A673 (cell line): Measurements from ENCODE around the gene VAV2. TPM values are rescaled to one million over a fixed set of nuclear protein-coding genes. Genes with fewer than 3 reads are reported as not detected.

Experiments
- BruUV-seq: library from RNA; stranded (reverse); fragments of 400-500 nt; replicated peaks from 2 replicates; lab custom pipeline; 2021; lab: Mats Ljungman, UMichigan
- CTCF ChIA-PET: fragments of 300-600 bp; sonication (Branson Sonifier 250); formaldehyde crosslinking; loops from one replicate; lab custom pipeline; 2022; ENCODE audit warnings: antibody characterized with exemption; lab: Charles Lee
- POLR2A ChIA-PET: fragments of 300-600 bp; sonication (Branson Sonifier 250); formaldehyde crosslinking; loops from one replicate; lab custom pipeline; 2022; ENCODE audit warnings: antibody characterized with exemption; ENCODE audit not compliant: low non-redundant PET; lab: Charles Lee
- DNase-seq: peaks from one replicate; pipeline ENCODE4 v3.0.0-alpha.2; 2015; ENCODE audit warnings: low spot score
- H3K27ac ChIP-seq: fragments of 200-600 bp; sonication (generic); 2 replicates; pipeline ENCODE4 v1.5.1; 2016; ENCODE audit warnings: mixed run types, low read depth, mild to moderate bottlenecking, mixed read lengths, antibody characterized with exemption, low read length; ENCODE audit not compliant: poor library complexity, severe bottlenecking
- H3K27me3 ChIP-seq: fragments of 200-600 bp; sonication (generic); replicated peaks from 2 replicates; pipeline ENCODE4 v1.6.1; 2017; ENCODE audit warnings: mixed run types, low read depth, mild to moderate bottlenecking, mixed read lengths, antibody characterized with exemption, low read length; ENCODE audit not compliant: insufficient read depth, poor library complexity
- H3K36me3 ChIP-seq: fragments of 200-600 bp; sonication (generic); 2 replicates; pipeline ENCODE4 v1.6.1; 2016; ENCODE audit warnings: mixed run types, mild to moderate bottlenecking, mixed read lengths, antibody characterized with exemption, low read length; ENCODE audit not compliant: insufficient read depth, poor library complexity, severe bottlenecking
- H3K4me1 ChIP-seq: fragments of 200-600 bp; sonication (generic); 2 replicates; pipeline ENCODE4 v1.6.1; 2017; ENCODE audit warnings: mixed run types, mild to moderate bottlenecking, mixed read lengths, antibody characterized with exemption, low read length; ENCODE audit not compliant: insufficient read depth, poor library complexity, severe bottlenecking
- H3K4me3 ChIP-seq: fragments of 200-600 bp; sonication (generic); 2 replicates; pipeline ENCODE4 v1.5.1; 2016; ENCODE audit warnings: low read depth, mixed run types, mild to moderate bottlenecking, mixed read lengths, low read length; ENCODE audit not compliant: poor library complexity, severe bottlenecking
- H3K9me3 ChIP-seq: fragments of 200-600 bp; sonication (generic); 2 replicates; pipeline ENCODE4 v1.6.1; 2016; ENCODE audit warnings: mixed run types, low read depth, mild to moderate bottlenecking, mixed read lengths, antibody characterized with exemption, low read length; ENCODE audit not compliant: poor library complexity, severe bottlenecking
- EZH2 ChIP-seq: fragments of 200-600 bp; sonication (generic); IDR thresholded peaks from 2 replicates; pipeline ENCODE4 v1.6.1; 2017; ENCODE audit warnings: borderline replicate concordance, low read depth, mild to moderate bottlenecking, mixed read lengths, antibody characterized with exemption, low read length; ENCODE audit not compliant: poor library complexity, severe bottlenecking
- intact Hi-C: fragments of 100-400 bp; cut with micrococcal nuclease; formaldehyde crosslinking; loops from one replicate; pipeline ENCODE4 v1.10.0; 2022; ENCODE audit not compliant: unreplicated experiment
- total RNA-seq: library from RNA; stranded (reverse); gene quantifications from 2 replicates; pipeline ENCODE4 v1.2.3, GENCODE V29; 2021
- TF ChIP-seq, protein P1 (sequence below): fragments of 300-800, 200-600 bp; sonication (generic); conservative IDR thresholded peaks from 2 replicates; pipeline ENCODE4 v1.5.1; 2017; ENCODE audit warnings: low read depth, mild to moderate bottlenecking, antibody characterized with exemption, low read length, moderate library complexity, mixed read lengths

The VAV2 gene
- total RNA-seq, 1 experiment from 2014 or later: 16.4 TPM

DNA sequence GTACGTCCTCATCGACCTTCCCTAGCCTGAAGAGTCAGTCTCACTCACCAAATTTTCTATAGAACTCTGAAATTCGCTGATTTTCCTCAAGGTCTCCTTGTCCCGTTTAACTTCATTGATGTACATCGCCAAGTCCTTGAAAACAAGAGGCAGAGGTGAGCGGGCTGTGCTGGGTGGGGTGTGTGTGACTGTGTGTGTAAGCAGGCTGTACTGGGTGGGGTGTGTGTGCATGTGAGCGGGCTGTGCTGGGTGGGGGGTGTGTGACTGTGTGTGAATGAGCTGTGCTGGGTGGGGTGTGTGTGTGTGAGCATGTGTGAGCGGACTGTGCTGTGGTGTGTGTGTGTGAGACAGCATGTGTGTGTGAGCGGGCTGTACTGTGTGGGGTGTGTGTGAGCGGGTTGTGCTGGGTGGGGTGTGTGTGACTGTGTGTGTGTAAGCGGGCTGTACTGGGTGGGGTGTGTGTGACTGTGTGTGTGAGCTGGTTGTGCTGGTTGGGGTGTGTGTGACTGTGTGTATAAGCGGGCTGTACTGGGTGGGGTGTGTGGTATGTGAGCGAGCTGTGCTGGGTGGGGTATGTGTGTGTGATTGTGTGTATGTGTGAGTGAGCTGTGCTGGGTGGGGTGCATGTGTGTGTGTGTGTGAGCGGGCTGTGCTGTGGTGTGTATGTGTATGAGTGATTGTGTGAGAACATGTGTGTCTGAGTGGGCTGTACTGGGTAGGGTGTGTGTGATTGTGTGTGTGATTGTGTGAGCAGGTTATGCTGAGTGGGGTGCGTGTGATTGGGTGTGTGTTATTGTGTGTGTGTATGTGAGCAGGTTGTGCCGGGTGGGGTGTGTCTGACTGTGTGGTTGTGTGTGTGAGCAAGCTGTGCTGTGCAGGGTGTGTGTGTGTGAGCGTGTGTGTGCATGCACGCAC, 200.1 kb downstream of the VAV2 start:
- Histone ChIP-seq H3K36me3 (no peaks in the 10 kb centered on the region), H3K27ac (no peak overlapping the region)
- BruUV-seq: no TSS peak

DNA sequence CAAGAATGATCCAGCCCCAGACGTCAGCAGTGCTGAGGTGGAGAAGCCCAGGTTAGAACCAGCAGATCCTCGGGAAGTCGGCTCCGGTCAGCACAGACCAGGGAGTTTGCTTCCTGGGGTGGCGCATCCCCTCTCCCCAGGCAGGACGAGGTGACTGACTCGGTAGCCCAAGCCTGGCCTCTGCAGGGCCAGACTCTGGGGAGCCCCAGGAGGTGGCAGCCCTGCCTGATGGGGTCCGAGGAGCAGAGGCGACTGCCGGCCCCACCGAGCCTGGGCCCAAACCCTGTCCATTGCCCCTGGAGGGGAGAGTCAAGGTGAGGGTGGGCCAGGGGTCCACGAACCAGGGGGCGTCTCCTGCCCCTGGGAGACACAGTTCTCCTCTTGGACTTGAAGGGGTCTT, 201.1 kb downstream of the VAV2 start:
- POLR2A ChIA-PET: no interaction called here
- H3K27ac ChIP-seq: no peak overlapping the region
- H3K27me3 ChIP-seq: no peaks in the 10 kb centered on the region
- intact Hi-C loops: no loop called here
- DNase-seq: no peak
- no peak overlapping the region for H3K4me3 ChIP-seq
- no peaks in the 10 kb centered on the region for H3K9me3 ChIP-seq
- H3K36me3 ChIP-seq: no peaks in the 10 kb centered on the region
- no TSS peak for BruUV-seq
- no peak for TF ChIP-seq EZH2
- TF ChIP-seq, protein P1, sequence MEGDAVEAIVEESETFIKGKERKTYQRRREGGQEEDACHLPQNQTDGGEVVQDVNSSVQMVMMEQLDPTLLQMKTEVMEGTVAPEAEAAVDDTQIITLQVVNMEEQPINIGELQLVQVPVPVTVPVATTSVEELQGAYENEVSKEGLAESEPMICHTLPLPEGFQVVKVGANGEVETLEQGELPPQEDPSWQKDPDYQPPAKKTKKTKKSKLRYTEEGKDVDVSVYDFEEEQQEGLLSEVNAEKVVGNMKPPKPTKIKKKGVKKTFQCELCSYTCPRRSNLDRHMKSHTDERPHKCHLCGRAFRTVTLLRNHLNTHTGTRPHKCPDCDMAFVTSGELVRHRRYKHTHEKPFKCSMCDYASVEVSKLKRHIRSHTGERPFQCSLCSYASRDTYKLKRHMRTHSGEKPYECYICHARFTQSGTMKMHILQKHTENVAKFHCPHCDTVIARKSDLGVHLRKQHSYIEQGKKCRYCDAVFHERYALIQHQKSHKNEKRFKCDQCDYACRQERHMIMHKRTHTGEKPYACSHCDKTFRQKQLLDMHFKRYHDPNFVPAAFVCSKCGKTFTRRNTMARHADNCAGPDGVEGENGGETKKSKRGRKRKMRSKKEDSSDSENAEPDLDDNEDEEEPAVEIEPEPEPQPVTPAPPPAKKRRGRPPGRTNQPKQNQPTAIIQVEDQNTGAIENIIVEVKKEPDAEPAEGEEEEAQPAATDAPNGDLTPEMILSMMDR: no peak
- H3K4me1 ChIP-seq: peaks cover 29% of the 10 kb centered on the region
- CTCF ChIA-PET: no interaction called here

More for the DNA sequence above, 200.1 kb downstream of the VAV2 start:
- ChIA-PET CTCF (no interaction called here), POLR2A (no interaction called here)
- TF ChIP-seq, protein P1: no peak
- TF ChIP-seq EZH2: no peak
- no peaks in the 10 kb centered on the region for H3K9me3 ChIP-seq
- DNase-seq: no peak
- H3K4me3 ChIP-seq: no peak overlapping the region
- intact Hi-C loops: no loop called here
- peaks cover 29% of the 10 kb centered on the region for H3K4me1 ChIP-seq
- no peaks in the 10 kb centered on the region for H3K27me3 ChIP-seq

DNA sequence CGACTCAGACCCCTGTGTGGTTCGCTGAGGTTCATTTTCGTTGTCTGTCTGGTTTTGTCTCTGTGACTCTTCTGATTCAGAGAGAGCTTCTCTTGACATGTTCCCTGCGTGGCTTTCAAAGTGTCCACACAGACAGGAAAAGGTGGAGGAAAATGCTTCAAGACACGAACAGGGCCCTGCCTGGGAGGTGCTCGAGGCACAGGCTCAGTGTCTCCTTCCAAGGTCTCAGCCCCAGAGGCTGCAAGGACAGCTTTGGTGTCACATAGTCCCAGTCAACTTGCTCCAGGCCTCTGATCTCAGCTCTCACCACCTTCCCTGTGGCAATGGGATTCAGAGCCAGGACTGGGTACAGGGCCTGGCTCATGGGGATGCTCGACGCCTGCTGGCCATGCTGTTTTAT, 202.3 kb downstream of the VAV2 start:
- Histone ChIP-seq H3K4me1 (peaks cover 29% of the 10 kb centered on the region), H3K27me3 (no peaks in the 10 kb centered on the region), H3K4me3 (no peak overlapping the region), H3K9me3 (no peaks in the 10 kb centered on the region), H3K36me3 (no peaks in the 10 kb centered on the region), H3K27ac (peak overlapping the region; percentile 90)
- no peak for TF ChIP-seq EZH2
- TF ChIP-seq, protein P1: no peak
- CTCF ChIA-PET: interaction anchor here (0.7 to 1.3 kb wide), 5 partner anchors 165 to 206 kb away, joined by 3 to 19 read pairs (median 4); no protein-coding TSS in a partner anchor
- no TSS peak for BruUV-seq
- DNase-seq: peak; percentile 47
- intact Hi-C loops: no loop called here
- POLR2A ChIA-PET: interaction anchor here (0.7 kb wide), 1 partner anchor 677 kb away, joined by 16 read pairs; no protein-coding TSS in a partner anchor
